ENCODE data around the gene ROR2. TPM values are rescaled to one million over a fixed set of nuclear protein-coding genes. Genes with fewer than 3 reads are reported as not detected.

ROR2 gene
- total RNA-seq, 1 experiment from 2014 or later = 0.68 TPM

- no peak for DNase-seq
- no peaks in the 10 kb centered on the region for H3K27me3 Mint-ChIP-seq (ENCODE audit: insufficient read depth, unreplicated experiment)
- CTCF ChIA-PET = no interaction called here
- no peak overlapping the region for H3K27ac Mint-ChIP-seq (ENCODE audit: unreplicated experiment)
- no peaks in the 10 kb centered on the region for H3K27me3 ChIP-seq (replicated peaks; ENCODE audit: control insufficient read depth, insufficient read depth, low read length)
- H3K36me3 Mint-ChIP-seq (ENCODE audit: insufficient read depth, unreplicated experiment) = no peaks in the 10 kb centered on the region
- intact Hi-C loops (cut with micrococcal nuclease; ENCODE audit: unreplicated experiment) = no loop called here
- no TSS peak for BruUV-seq (replicated peaks)
- H3K4me3 ChIP-seq (ENCODE audit: low read depth, low read length) = no peak overlapping the region
- no peak for TF ChIP-seq CTCF (IDR thresholded peaks at IDR 0.05; ENCODE audit: insufficient read depth in 1 of 2, low read depth in 1 of 2, low read length in 1 of 2, severe bottlenecking in 1 of 2, unreplicated experiment in 1 of 2)
- no peaks in the 10 kb centered on the region for H3K4me1 ChIP-seq
- H3K36me3 ChIP-seq (ENCODE audit: control insufficient read depth, insufficient read depth, low read length) = no peaks in the 10 kb centered on the region
- no peaks in the 10 kb centered on the region for H3K9me3 ChIP-seq
- POLR2A ChIA-PET = no interaction called here
- no peaks in the 10 kb centered on the region for H3K4me1 Mint-ChIP-seq (ENCODE audit: low read depth, unreplicated experiment)
- no peak overlapping the region for H3K4me3 Mint-ChIP-seq (ENCODE audit: unreplicated experiment)
- no peaks in the 10 kb centered on the region for H3K9me3 Mint-ChIP-seq (ENCODE audit: unreplicated experiment)
Observed at GRCh38 chr9:91663858-91664257, 286.2 kb downstream of the ROR2 start.

GRCh38 chr9:91661451-91661850, 288.6 kb downstream of the ROR2 start:
- ChIA-PET CTCF (no interaction called here), POLR2A (no interaction called here)
- DNase-seq = no peak
- H3K36me3 Mint-ChIP-seq (ENCODE audit: insufficient read depth, unreplicated experiment) = peaks cover under 1% of the 10 kb centered on the region
- no peaks in the 10 kb centered on the region for H3K4me1 ChIP-seq
- no peak for TF ChIP-seq CTCF (IDR thresholded peaks at IDR 0.05; ENCODE audit: insufficient read depth in 1 of 2, low read depth in 1 of 2, low read length in 1 of 2, severe bottlenecking in 1 of 2, unreplicated experiment in 1 of 2)
- no peaks in the 10 kb centered on the region for H3K9me3 Mint-ChIP-seq (ENCODE audit: unreplicated experiment)
- H3K4me3 ChIP-seq (ENCODE audit: low read depth, low read length) = no peak overlapping the region
- intact Hi-C loops (cut with micrococcal nuclease; ENCODE audit: unreplicated experiment) = no loop called here
- H3K4me3 Mint-ChIP-seq (ENCODE audit: unreplicated experiment) = no peak overlapping the region
- H3K27ac Mint-ChIP-seq (ENCODE audit: unreplicated experiment) = no peak overlapping the region
- no peaks in the 10 kb centered on the region for H3K27me3 ChIP-seq (replicated peaks; ENCODE audit: control insufficient read depth, insufficient read depth, low read length)
- no peaks in the 10 kb centered on the region for H3K4me1 Mint-ChIP-seq (ENCODE audit: low read depth, unreplicated experiment)
- H3K36me3 ChIP-seq (ENCODE audit: control insufficient read depth, insufficient read depth, low read length) = no peaks in the 10 kb centered on the region
- H3K9me3 ChIP-seq = no peaks in the 10 kb centered on the region
- H3K27me3 Mint-ChIP-seq (ENCODE audit: insufficient read depth, unreplicated experiment) = no peaks in the 10 kb centered on the region
- BruUV-seq (replicated peaks) = no TSS peak

- H3K36me3 Mint-ChIP-seq (ENCODE audit: insufficient read depth, unreplicated experiment) = peaks cover 8% of the 10 kb centered on the region
- Histone ChIP-seq H3K9me3 (no peaks in the 10 kb centered on the region), H3K36me3 (ENCODE audit: control insufficient read depth, insufficient read depth, low read length) (no peaks in the 10 kb centered on the region), H3K27me3 (replicated peaks; ENCODE audit: control insufficient read depth, insufficient read depth, low read length) (no peaks in the 10 kb centered on the region), H3K4me1 (no peaks in the 10 kb centered on the region), H3K4me3 (ENCODE audit: low read depth, low read length) (no peak overlapping the region)
- ChIA-PET POLR2A (no interaction called here), CTCF (no interaction called here)
- no peaks in the 10 kb centered on the region for H3K9me3 Mint-ChIP-seq (ENCODE audit: unreplicated experiment)
- H3K4me1 Mint-ChIP-seq (ENCODE audit: low read depth, unreplicated experiment) = peaks cover 9% of the 10 kb centered on the region
- BruUV-seq (replicated peaks) = no TSS peak
- H3K27me3 Mint-ChIP-seq (ENCODE audit: insufficient read depth, unreplicated experiment) = no peaks in the 10 kb centered on the region
- H3K4me3 Mint-ChIP-seq (ENCODE audit: unreplicated experiment) = no peak overlapping the region
- DNase-seq = no peak
- intact Hi-C loops (cut with micrococcal nuclease; ENCODE audit: unreplicated experiment) = loop anchor here (1.0 kb wide), 1 partner anchor 67 kb away; no protein-coding TSS in a partner anchor
- H3K27ac Mint-ChIP-seq (ENCODE audit: unreplicated experiment) = no peak overlapping the region
- no peak for TF ChIP-seq CTCF (IDR thresholded peaks at IDR 0.05; ENCODE audit: insufficient read depth in 1 of 2, low read depth in 1 of 2, low read length in 1 of 2, severe bottlenecking in 1 of 2, unreplicated experiment in 1 of 2)
Observed at GRCh38 chr9:91660521-91660920, 289.5 kb downstream of the ROR2 start.
